ENCODE measurements around the gene HOXD3. TPM values are rescaled to one million over a fixed set of nuclear protein-coding genes. Genes with fewer than 3 reads are reported as not detected.

Gene HOXD3
- total RNA-seq, 1 experiment from 2014 or later = not detected

DNA sequence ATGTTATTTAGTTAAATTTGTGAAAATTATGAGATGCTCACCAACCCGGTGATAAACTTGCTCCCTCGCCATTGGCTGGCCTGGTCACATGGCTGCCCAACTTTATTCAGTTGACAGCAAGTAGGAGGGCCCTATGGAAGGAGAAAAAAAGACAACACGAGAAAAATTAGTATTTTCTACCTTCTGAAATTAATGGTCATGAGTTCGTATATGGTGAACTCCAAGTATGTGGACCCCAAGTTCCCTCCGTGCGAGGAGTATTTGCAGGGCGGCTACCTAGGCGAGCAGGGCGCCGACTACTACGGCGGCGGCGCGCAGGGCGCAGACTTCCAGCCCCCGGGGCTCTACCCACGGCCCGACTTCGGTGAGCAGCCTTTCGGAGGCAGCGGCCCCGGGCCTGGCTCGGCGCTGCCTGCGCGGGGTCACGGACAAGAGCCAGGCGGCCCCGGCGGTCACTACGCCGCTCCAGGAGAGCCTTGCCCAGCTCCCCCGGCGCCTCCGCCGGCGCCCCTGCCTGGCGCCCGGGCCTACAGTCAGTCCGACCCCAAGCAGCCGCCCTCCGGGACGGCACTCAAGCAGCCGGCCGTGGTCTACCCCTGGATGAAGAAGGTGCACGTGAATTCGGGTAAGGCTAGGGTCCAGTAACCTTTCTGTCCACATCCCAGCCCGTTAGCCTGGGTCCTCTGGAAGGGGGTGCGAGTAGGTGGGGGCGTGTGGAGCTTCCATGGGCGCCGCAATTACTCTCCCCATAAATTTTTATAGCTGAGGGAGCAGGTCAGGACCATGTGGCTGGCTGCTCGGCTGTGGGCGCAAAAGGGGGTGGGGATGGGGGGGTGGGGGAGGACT is 5.4 kb upstream of the HOXD3 start, which contains the start of gene HOXD4 (continued):
- TF ChIP-seq, protein P1, sequence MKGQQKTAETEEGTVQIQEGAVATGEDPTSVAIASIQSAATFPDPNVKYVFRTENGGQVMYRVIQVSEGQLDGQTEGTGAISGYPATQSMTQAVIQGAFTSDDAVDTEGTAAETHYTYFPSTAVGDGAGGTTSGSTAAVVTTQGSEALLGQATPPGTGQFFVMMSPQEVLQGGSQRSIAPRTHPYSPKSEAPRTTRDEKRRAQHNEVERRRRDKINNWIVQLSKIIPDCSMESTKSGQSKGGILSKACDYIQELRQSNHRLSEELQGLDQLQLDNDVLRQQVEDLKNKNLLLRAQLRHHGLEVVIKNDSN (CRISPR knock-in tag; IDR thresholded peaks at IDR 0.05) = peak; percentile 76; the same call in 1 of the 2 replicates

DNA sequence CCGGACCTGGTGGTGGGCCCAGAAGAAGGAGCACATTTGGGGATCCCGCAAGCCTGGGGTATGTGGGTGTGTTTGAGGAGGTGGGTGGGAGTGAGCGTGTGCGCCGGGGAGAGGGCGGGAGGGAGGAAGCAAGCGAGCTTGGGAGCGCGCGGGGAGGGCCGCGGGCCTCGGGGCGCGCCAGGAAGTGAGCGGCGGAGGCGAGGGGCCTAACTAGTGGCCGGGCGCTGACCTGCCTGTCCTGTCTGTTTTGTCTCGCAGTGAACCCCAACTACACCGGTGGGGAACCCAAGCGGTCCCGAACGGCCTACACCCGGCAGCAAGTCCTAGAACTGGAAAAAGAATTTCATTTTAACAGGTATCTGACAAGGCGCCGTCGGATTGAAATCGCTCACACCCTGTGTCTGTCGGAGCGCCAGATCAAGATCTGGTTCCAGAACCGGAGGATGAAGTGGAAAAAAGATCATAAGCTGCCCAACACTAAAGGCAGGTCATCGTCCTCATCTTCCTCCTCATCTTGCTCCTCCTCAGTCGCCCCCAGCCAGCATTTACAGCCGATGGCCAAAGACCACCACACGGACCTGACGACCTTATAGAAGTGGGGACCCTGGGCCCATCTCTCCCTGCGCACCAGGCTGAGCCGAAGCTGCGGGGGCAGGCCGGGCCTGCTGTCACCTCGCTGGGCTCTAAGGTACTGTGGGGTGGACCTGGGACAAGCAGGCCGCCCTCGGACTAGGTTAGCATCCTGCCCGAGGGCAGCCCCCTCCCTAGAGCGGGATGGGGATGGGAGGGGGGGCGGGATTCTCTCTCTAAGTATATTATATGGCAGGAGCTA is 4.5 kb upstream of the HOXD3 start:
- Mint-ChIP-seq H3K4me3 (peak overlapping the region; percentile 35), H3K27ac (no peak overlapping the region), H3K9me3 (no peaks in the 10 kb centered on the region), H3K36me3 (no peaks in the 10 kb centered on the region), H3K4me1 (peaks cover 31% of the 10 kb centered on the region), H3K27me3 (ENCODE audit: low read depth) (peaks cover 100% of the 10 kb centered on the region)
- no peak for DNase-seq (ENCODE audit: low spot score)
- TF ChIP-seq, protein P2, sequence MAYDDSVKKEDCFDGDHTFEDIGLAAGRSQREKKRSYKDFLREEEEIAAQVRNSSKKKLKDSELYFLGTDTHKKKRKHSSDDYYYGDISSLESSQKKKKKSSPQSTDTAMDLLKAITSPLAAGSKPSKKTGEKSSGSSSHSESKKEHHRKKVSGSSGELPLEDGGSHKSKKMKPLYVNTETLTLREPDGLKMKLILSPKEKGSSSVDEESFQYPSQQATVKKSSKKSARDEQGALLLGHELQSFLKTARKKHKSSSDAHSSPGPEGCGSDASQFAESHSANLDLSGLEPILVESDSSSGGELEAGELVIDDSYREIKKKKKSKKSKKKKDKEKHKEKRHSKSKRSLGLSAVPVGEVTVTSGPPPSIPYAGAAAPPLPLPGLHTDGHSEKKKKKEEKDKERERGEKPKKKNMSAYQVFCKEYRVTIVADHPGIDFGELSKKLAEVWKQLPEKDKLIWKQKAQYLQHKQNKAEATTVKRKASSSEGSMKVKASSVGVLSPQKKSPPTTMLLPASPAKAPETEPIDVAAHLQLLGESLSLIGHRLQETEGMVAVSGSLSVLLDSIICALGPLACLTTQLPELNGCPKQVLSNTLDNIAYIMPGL (CRISPR knock-in tag; IDR thresholded peaks at IDR 0.05) = no peak
- no peak for TF ChIP-seq ZNF263 (CRISPR knock-in tag; IDR thresholded peaks at IDR 0.05; ENCODE audit: low read depth)
- no peak for ATAC-seq
- CTCF ChIA-PET = interaction anchor here (0.9 to 2.0 kb wide), 4 partner anchors 11 to 402 kb away, joined by 3 to 5 read pairs (median 4); no protein-coding TSS in a partner anchor
- POLR2A ChIA-PET = no interaction called here

DNA sequence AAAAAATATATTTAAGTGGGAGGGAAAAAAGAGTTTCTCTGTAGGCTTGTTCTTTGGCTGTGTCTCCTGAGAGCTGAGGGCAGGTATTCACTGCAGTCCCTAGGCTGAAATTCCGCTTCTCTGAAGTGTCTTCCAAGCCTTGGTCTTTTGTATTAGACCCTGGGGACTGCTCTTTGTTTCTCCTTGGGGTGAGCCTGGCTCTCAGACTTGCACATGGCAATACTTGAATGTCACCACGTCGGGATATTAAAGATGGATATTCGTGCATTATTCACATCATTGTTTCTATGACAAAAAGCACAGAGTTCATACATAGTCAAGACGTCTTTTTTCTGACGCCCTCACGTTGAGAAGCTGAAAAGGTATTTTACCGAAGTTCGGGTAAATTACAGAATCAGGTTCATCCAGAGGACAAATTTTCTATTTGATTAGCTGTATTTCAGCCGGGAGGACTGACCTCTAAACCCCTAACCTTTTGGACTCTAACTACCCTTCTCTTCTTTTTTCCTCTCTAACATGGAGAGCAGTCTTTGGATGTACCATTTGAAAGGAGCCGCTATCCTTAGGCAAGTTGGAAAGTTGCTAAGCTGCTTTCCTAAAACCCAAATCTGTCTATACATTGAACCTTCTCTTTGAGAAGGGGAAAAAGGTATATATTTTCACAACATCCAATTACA is 2.4 kb upstream of the HOXD3 start:
- H3K36me3 Mint-ChIP-seq = peaks cover 2% of the 10 kb centered on the region; the same call in 1 of the 2 replicates
- ATAC-seq (no peak), DNase-seq (ENCODE audit: low spot score) (no peak)
- H3K9me3 Mint-ChIP-seq = no peaks in the 10 kb centered on the region
- peaks cover 100% of the 10 kb centered on the region for H3K27me3 Mint-ChIP-seq (ENCODE audit: low read depth)
- CTCF ChIA-PET = interaction anchor here (0.6 to 2.6 kb wide), 6 partner anchors 10 to 482 kb away, joined by 3 to 13 read pairs (median 4); no protein-coding TSS in a partner anchor
- POLR2A ChIA-PET = no interaction called here
- TF ChIP-seq ZBTB21 (CRISPR knock-in tag; IDR thresholded peaks at IDR 0.05; ENCODE audit: borderline replicate concordance) (no peak), FOXJ3 (CRISPR knock-in tag; IDR thresholded peaks at IDR 0.05; ENCODE audit: borderline replicate concordance) (no peak)
- TF ChIP-seq, protein P3, sequence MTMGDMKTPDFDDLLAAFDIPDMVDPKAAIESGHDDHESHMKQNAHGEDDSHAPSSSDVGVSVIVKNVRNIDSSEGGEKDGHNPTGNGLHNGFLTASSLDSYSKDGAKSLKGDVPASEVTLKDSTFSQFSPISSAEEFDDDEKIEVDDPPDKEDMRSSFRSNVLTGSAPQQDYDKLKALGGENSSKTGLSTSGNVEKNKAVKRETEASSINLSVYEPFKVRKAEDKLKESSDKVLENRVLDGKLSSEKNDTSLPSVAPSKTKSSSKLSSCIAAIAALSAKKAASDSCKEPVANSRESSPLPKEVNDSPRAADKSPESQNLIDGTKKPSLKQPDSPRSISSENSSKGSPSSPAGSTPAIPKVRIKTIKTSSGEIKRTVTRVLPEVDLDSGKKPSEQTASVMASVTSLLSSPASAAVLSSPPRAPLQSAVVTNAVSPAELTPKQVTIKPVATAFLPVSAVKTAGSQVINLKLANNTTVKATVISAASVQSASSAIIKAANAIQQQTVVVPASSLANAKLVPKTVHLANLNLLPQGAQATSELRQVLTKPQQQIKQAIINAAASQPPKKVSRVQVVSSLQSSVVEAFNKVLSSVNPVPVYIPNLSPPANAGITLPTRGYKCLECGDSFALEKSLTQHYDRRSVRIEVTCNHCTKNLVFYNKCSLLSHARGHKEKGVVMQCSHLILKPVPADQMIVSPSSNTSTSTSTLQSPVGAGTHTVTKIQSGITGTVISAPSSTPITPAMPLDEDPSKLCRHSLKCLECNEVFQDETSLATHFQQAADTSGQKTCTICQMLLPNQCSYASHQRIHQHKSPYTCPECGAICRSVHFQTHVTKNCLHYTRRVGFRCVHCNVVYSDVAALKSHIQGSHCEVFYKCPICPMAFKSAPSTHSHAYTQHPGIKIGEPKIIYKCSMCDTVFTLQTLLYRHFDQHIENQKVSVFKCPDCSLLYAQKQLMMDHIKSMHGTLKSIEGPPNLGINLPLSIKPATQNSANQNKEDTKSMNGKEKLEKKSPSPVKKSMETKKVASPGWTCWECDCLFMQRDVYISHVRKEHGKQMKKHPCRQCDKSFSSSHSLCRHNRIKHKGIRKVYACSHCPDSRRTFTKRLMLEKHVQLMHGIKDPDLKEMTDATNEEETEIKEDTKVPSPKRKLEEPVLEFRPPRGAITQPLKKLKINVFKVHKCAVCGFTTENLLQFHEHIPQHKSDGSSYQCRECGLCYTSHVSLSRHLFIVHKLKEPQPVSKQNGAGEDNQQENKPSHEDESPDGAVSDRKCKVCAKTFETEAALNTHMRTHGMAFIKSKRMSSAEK (CRISPR knock-in tag; IDR thresholded peaks at IDR 0.05; ENCODE audit: borderline replicate concordance) = no peak
- TF ChIP-seq, protein P4, sequence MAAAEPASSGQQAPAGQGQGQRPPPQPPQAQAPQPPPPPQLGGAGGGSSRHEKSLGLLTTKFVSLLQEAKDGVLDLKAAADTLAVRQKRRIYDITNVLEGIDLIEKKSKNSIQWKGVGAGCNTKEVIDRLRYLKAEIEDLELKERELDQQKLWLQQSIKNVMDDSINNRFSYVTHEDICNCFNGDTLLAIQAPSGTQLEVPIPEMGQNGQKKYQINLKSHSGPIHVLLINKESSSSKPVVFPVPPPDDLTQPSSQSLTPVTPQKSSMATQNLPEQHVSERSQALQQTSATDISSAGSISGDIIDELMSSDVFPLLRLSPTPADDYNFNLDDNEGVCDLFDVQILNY (CRISPR knock-in tag; IDR thresholded peaks at IDR 0.05) = no peak
- no peak overlapping the region for H3K27ac Mint-ChIP-seq
- peaks cover 34% of the 10 kb centered on the region for H3K4me1 Mint-ChIP-seq
- no peak overlapping the region for H3K4me3 Mint-ChIP-seq

Measured in WTC11 (cell line).